SHP77 (cell line): ENCODE results near the gene ORC4.

Source experiments
- DNase-seq, 2 experiments: peaks; one replicate each; lab custom pipeline; 2025; lab: John Stamatoyannopoulos, UW

ORC4 gene

DNA sequence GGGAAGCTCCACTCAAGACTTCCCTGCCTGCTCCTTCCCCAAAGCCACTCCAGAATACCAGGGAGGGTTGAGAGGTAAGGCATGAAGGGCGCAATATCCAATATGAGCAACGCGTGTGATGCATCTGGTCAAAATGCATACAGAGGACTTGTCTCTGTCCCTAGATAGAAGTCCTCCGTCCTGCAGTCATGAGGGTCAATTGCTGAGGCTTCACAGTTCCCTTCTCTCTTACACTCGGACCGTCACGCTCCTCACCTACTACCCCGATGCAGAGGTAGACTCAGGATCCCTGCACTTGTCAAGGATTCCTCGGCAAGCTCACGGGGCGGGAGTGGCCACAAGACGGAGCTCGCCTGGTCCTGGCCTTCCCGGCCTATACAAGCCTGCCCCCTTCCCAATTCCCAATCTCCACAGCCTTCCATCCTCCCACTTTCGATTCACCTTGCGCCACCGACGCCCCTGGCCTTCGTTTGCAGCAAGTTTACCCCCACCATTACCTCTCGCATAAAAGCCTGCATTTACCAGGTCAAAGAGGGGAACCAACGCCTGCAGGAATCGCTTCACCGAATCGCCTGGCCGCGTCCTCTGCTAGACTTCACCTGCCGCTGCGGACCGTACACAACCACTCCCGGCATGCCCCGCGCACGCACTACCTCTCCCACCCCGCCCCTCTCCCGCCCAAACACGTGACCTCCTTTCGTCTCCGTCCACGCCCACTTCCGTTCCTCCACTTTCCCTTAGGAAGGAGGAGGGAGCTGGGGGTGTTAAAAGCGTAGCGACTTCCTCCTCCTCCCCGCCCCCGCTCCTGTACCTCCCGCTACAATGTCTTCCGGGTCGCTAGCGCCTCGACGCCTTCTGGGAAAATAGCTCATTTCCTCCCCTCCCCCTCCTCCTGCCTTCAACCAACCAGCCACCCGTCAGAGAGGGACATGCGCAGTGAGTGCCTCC, at the start of gene ORC4:
Gene ORC4 (minus strand): TSS at position 627 of the 948 bp plus-strand sequence. CDS start 44,779 bp downstream, outside the sequence.
- DNase-seq, result peak; percentile 90 to 94

DNA sequence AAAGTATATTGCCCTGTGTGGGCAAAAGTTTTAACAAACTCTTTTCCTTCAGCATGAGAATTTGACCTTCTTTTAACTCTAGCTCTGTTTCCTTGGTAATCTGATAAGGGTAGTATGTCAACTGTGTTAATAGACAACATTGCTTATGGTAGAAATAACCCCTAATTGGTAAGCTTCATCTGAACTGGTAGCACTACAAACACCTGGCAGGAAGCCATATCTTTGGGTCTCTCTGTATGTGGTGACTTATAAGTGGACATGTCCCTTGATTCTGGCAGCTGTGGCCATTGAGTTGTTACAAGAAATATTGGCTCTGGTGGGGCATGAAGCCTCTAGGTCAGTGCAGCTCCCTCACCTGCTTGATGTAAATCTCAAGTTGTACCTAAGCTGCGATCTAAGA, 47.3 kb upstream of the ORC4 start:
- no peak for DNase-seq

DNA sequence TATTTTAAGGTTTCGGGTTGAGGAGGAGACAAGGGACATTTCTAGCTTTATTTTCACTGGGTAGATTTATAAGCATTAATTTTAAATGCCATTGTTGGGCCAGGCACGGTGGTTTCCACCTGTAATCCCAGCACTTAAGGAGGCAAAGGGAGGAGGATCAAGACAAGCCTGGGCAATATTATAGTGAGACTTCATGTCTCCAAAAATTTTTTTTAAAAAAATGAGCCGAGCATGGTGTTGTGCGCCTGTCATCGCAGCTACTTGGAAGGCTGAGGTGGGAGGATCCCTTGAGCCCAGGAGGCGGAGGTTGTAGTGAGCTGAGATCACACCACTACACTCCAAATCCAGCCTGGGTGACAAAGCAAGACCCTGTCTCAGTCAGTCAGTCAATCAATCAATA, 45.4 kb upstream of the ORC4 start:
- no peak for DNase-seq

DNA sequence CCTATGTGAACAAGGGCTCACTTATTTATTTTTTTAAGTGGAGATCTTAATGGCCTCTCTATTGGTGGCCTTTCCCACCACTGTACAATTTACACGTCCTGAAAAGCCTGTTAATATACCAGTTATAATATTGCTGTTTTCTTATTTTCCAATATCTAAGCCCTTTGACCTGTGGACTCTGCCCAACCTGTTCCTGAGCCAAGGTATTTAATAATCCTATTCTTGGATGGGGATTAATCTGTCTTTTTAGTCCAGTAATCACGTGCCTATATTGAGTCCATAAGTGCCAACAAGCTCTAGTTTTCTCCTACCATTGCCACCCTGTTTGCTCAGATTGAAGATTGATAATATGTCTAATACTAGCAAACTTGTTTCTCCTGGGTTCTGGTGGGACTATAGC, 43.1 kb upstream of the ORC4 start:
- no peak for DNase-seq

DNA sequence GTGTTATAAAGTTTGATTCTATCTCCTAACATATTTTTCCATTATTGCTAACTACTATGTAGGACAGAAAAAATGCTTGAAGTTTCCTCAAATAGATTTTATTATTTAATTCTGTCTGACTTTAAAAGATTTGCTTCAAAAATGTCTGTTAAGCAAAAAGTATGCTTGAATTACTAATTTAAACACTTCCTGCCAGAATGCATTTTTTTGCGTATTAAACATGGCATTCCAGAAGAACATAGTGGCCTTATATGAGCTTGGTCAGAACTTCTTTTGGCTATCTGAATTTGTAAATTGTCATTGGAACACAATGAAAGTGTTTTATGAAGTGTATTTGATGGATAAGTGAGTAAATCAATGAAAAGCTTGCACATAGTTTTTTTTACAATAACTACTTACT, 38.1 kb upstream of the ORC4 start:
- DNase-seq, result no peak

DNA sequence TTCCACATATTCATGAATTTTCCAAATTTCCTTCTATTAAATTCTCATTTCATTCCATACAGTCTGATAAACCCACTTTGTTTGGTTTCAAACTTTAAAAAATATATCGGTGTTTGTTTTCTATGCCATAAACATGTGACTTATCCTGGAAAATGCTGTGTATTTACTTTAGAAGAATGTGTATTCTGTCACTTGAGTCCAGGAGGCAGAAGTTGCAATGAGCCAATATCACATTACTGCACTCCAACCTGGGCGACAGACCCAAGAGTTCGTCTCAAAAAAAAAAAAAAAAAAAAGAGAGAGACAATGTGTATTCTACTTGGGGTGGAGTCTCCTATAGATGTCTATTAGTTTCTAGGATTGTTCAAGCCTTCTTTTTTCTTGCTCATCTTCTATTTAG, 32.1 kb upstream of the ORC4 start:
- no peak for DNase-seq

DNA sequence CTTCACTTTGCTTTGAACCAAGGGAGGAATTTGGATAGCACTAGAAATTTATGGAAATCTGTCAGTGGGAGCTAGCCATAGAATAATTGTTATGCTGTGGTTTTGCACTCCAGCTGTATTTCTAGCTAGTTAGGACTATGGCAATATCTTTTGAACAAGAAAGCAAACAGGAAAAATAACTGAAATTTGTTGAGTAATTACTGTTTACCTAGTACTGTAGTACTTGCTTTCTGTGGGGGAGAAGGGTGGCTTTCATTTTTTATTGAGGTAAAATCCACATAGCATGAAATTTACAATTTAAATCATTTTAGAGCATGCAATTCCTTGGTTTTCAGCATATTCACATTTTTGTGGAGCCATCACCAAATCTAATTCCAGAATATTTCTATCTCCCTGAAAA, 28.7 kb upstream of the ORC4 start:
- no peak for DNase-seq

DNA sequence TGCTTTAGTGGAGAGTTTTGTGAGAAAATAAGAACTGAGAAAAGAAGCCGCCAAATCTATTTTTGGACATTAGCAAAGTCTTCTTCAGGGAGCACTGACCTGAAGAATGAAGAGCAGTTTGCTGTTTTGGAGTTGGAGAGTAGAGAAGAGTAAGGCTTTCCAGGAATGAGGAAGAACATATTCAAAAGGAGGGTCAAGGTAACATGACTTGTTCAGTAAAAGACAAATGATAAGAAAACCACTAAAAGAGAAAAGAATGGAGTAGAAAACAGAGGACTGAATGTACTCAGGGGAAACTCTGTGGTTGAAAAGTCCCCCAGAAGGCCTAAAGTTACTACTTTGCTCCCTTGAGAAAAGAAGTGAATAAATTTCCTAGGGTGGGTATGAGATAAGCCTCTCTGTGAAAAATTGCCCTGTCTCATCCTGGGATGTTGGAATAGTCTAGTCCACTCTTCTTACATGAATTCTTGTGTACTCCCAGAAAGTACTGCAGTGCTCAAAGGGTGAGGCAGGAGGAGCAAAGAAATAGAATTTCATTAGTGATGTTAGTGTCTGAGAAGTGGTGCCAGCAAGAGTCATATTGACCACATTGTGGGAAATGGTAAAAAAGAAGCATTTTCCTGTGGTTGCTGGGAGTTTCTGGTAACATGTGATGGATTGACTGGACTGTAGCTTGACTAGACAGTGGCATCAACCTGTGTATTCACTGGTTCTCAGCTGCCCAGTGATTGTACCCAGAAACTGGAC, 28.1 kb upstream of the ORC4 start:
- no peak for DNase-seq

DNA sequence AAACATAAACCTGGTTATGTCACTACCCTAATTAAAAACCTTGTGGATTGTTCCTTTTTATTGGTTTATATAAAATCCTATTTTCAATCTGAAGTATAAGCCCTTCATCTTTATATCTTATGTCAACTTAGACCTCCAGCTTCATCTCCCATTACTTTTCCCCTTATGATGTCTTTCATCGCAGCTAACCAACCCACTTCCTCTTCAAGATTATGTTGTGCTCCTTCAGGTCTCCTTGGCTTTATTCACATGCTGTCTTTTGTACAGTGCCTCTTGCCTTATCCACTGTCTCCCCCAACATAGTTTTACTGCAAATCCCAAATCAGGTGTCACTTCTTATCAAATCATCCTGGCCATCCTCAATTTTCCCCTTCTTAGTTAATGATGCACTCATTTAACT, 26.3 kb upstream of the ORC4 start:
- DNase-seq, result no peak

DNA sequence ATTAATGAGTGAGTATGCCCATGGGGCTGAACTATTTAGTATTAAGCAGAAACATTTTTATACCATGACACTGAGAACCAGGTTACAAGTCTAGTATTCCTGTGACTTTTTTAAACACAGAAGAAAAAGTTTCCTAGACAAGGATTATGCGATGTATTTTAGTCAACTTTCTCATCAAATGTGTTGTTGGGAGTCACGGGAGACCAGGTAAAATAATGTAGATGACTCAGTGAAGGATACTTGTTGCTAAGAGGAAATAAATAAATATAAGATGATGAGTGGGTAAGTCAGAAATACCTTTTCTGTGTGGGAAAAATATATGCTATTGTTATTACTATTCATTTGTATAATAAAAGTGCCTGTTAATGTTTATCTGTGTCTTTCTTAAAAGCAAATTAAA, 23.8 kb upstream of the ORC4 start:
- no peak for DNase-seq

DNA sequence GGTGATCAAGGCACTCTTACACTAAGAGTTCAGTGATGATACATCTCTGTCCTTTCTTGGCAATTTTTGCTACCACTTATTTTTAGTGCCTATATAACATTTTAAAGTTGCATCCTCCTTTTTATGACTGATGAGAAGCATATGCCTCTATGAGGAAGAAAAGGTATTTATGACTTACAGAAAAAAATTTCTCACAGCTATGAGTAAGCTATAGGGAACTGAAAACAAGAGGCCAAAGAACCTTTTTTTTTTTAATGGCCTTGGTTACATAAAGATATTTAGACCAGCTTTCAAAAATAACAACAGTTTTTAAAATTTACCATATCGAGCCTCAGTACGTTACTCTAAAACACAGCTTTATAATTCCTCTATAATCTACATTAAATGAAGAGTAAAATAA, 21.7 kb upstream of the ORC4 start:
- no peak for DNase-seq

DNA sequence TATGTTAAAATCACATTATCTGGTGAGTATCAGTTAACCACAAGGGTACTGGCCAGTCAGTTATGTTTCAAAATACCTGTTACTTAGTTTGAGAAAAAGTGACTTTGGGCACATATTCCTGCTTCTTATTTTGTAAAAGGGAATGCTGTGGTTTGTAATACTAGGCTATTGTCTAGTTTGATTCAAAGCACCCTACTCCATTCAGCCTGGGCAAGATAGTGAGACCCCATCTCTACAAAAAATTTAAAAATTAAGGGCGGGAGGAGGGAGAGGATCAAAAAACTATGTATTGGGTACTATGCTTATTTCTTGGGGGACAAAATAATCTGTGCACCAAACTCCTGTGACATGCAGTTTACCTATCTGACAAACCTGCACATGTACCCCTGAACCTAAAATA, 19.2 kb upstream of the ORC4 start:
- no peak for DNase-seq

DNA sequence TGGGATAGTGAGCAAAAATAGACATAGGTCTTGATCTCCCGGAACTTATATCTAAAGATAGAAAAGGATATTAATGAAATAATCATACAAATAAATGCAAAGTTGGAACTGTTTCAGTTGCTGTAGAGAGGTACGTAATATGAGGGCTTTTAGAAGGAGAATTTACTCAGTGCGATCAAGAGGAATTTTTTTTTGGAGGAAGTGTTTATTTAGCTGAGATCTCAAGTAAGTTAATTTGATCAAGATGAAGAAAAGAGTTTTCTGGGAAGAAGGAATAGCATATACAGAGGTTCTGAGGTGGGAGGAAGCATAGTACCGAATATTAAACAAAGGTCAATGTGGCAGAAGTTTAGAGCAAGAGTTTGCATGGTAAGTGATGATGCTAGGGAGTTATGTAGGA, 11.7 kb upstream of the ORC4 start:
- no peak for DNase-seq

DNA sequence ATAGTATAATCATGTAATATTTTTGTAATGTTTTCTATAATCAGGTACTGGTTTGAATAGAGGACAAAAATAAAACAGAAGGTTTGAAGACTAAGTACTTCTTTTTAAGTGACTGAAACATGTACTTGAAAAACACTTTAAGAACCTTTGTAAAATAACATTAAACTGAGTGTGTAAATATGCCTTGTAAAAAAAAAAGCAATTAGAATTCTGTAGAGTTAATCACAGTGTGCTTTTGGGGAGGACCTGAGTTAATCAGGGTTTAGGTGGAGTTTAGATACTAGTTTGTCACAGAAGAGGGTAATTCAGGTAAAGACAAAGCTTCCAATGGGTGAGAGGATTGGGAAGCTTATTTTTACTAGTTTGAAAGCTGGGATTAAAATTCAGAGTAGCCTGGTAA, 10.6 kb upstream of the ORC4 start:
- no peak for DNase-seq

DNA sequence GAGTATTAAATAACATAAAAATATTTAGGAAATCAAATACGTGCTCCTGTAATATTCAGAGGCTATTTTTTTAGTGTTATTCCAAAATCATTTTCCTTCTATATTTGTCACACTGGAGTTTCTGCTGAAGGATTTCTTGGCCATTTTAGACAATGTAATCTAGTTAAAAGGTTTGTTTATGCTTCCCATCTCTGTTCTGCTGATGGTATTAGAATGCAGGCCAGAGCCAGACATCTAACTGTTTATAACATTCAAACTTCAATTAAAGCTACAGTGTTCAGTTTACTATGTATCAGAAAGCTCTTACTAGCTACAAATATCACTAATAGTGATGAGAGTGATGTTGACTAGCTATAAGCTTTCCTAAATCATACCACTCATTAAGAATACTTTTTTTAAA, 8.2 kb upstream of the ORC4 start:
- DNase-seq, result no peak

DNA sequence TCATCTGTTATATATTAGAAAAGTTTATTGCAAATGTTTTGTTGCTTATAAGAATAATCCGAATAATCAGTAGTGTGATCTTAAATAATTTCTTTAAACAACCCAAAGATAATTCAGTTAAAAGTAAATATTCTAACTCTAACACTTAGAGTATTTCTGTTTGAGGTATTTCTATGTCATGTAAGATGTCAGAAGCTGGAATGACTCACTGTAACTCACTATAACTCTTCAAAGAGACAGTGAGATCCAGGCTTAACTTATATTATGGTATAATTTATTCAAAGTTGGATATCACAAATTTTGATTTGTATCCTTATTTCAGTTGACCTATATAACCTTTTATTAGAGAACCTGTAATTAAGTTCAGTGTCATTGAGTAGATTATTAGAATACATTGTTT, 7.3 kb upstream of the ORC4 start:
- DNase-seq, result no peak

DNA sequence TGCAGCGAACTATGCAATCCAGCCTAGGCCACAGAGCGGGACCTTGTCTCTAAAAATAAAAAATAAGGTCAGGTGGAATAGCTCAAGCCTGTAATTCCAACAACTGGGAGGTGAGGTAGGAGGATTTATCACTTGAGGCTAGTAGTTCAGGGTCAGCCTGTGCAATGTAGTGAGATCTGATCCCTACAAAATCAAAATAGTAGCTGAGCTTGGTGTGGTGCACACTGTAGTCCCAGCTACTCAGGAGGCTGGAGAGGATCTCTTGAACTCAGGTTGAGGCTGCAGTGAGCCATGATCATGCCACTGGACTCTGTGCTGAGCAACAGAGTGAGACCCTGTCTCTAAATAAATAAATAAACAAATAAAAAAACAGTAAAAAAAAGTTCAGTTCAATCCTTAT, 6.0 kb upstream of the ORC4 start:
- no peak for DNase-seq

DNA sequence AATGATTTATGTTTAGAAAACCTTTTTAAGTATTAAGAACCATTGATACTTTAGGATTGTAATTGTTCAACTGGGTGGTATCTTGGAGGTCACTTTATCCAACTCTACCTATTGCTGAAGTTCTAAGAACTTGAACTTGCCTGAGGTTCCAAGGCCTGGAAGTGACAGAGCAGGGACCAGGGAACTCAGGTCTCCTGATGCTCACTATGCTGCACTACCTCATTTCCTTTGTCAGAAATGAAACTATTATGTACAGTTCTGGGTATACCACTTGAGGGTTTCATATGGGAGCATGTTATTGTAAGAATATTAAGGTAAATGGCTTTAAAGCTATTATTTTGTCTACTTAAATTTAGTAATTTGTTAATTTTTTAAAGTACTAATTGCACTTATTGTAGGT, 3.3 kb upstream of the ORC4 start:
- no peak for DNase-seq

DNA sequence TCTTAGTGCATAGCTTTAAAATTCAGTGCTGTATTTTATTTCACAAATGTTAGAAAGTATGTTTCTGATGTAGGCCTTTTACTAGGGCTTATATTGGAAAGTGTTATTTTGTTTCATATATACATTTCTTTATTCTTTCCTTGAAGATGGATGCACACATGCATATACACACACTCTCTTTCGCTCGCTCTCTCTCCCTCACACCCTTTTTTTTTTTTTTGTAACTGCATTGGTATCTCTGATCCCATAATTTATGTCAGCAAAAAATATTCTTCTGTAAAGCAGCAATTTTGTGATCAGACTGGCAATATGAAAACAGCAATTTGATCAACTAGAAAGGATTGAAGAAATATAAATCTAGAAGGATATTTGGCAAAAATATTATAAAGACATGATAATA, 2.3 kb upstream of the ORC4 start:
- DNase-seq, result no peak

DNA sequence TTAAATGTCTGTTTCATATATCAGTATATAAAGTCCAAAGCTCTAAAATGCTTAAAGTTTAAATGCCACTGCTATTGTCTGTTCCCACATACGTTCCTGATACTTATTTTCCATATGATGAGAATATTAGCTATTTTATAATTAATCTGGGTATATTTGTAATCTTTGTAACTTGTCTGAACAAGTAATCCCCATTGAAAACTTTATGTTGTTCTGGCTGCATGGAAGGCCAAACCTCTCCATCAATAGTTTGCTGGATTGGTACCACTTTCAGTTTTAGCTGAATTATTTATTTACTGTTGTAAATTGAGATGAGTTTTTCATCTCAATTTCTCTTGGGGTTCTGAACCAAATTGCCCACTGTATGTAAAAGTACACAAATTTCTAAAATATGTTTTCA, 1.8 kb upstream of the ORC4 start:
- DNase-seq, result no peak

DNA sequence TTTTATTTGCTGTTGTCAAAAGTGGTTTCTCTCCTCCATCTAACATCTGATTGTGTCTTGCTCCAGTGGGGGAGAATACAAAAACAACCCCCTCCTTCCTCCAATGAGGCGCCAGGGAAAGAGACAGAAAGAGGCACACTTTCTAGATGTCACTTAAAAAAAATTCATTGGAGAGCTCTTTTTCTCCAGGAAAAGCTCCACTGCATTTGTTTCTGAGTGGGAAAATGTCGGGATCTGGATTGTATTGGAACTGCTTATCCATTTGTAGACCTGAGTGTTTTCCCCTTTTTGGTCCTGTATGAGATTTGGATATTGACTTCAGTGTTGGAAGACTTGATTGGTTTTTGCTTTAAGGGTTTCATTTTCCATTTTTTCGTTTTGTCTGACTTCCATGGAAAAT, 1.3 kb upstream of the ORC4 start:
- DNase-seq, result no peak

DNA sequence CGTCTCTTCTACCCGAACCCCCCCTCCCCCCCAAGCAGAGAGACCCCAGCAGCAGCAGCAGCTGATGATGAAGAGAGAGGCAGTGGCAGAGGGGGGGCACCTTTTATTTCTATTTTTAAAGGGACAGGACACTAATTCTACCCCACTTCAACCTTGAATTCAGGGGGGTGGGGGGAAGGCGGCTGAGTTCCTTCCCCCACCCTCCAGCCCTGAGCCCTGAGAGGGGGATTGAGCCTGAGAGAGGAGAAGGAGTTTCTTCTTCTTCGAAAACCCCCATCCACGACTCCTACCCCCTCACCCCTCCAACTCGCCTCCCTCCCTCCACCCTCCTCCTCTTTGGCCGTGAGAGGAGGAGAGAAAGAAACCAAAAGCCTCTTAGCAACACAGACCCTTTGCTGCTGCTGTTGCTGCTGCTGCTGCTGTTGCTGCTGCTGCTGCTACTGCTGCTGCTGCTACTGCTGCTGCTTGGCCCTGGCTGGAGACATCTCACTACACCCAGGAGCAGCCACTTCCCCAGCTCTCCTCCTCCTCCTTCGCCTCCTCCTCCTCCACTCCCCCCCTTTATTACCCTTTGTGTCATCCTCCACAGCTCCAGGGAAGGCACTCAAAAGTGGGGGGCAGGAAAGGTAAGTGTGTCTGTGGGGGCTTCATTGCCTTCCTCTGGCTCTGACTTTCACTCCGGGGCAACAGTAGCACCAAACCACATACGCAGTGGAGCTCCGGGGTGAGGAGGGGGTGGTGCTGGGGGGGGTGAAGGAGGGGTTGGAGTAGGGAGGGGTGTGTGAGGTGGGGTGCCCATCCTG, 723 bp upstream of the ORC4 start, which contains the start of gene MBD5:
Gene MBD5 (plus strand): TSS at position 33 of the 803 bp plus-strand sequence.
- no peak for DNase-seq
